Mucosa of rectum (tissue), 2 donors: ENCODE results near the gene WDFY3.
"Not testable (repeated sequence)": the region's sequence is repeated elsewhere in the genome, so short reads cannot be mapped to it uniquely, and the experiment has no call there.

ENCODE experiments used
- H3K27ac ChIP-seq, 2 donors: one replicate each; pipeline ENCODE4 v1.7.0; 2013; ENCODE audit warnings: inconsistent platforms in 2 of 2, low read depth in 2 of 2, low read length in 2 of 2
- H3K27me3 ChIP-seq, 2 donors: one replicate each; pipeline ENCODE4 v1.7.0; 2013; ENCODE audit warnings: low read length in 2 of 2; ENCODE audit not compliant: control insufficient read depth in 2 of 2, insufficient read depth in 2 of 2
- H3K36me3 ChIP-seq, 2 donors: one replicate each; pipeline ENCODE4 v1.7.0; 2013; ENCODE audit warnings: low read length in 2 of 2; ENCODE audit not compliant: control insufficient read depth in 2 of 2, insufficient read depth in 2 of 2
- H3K4me1 ChIP-seq, 2 donors: one replicate each; pipeline ENCODE4 v1.7.0; 2013; ENCODE audit warnings: low read length in 2 of 2, mild to moderate bottlenecking in 1 of 2; ENCODE audit not compliant: control insufficient read depth in 2 of 2, insufficient read depth in 2 of 2
- H3K4me3 ChIP-seq, 2 donors: one replicate each; pipeline ENCODE4 v1.7.0; 2013; ENCODE audit warnings: low read length in 2 of 2
- H3K9ac ChIP-seq, 2 donors: one replicate each; pipeline ENCODE4 v1.7.0; 2013; ENCODE audit warnings: low read length in 2 of 2, low read depth in 1 of 2, mild to moderate bottlenecking in 1 of 2
- H3K9me3 ChIP-seq, 2 donors: one replicate each; pipeline ENCODE4 v1.7.0; 2013; ENCODE audit warnings: low read length in 2 of 2; ENCODE audit not compliant: control insufficient read depth in 2 of 2
- donor health status: healthy.
- donor health status: Normal muscosa, but diverticular disease.

The WDFY3 gene

GRCh38 chr4:84677093-84677492 lies 289.4 kb downstream of the WDFY3 start:
- Histone ChIP-seq H3K27me3 (no peaks in the 10 kb centered on the region), H3K9ac (no peak overlapping the region), H3K4me3 (no peak overlapping the region), H3K27ac (no peak overlapping the region), H3K4me1 (peaks cover 5 to 7% of the 10 kb centered on the region in 2 donors), H3K9me3 (no peaks in the 10 kb centered on the region), H3K36me3 (peaks cover 29 to 31% of the 10 kb centered on the region in 2 donors)

DNA sequence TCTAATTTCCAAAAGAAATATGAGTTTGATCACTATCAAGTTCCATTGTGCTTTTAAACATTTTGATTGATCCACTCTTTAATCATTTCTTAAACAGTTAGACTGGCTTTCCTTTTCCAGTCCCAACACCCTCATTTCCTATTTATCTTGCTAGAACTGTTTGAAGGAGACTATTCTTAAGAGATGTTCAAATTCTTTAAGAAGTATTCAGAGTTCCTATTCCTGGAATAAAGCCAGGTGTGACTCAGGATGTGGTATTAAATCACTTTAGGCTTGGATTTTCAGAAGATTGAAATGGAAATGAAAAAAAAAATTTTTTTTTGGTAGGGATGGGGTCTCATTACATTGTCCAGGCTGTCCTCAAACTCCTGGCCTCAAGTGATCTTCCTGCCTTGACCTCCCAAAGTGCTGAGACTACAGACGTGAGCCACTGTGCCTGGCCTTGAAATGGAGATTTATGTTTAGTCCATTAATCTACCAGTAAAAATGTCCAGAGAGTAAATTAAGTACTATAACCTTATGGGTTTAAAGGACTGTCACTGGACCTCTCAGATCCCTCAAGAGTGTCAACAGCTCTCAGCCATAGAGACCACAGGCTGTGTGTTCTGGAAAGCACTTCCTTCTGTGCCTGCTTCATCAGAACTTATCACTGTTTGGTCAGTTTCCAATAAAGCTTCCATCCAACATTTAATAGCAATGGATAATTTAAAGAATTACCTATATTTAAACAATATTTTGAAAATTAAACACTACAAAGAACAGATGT lies 292.8 kb downstream of the WDFY3 start:
- Histone ChIP-seq H3K27ac (no peak overlapping the region), H3K9ac (no peak overlapping the region), H3K4me3 (no peak overlapping the region), H3K27me3 (no peaks in the 10 kb centered on the region), H3K36me3 (peaks cover 31% of the 10 kb centered on the region in 2 donors), H3K9me3 (no peaks in the 10 kb centered on the region), H3K4me1 (no peaks in the 10 kb centered on the region)

DNA sequence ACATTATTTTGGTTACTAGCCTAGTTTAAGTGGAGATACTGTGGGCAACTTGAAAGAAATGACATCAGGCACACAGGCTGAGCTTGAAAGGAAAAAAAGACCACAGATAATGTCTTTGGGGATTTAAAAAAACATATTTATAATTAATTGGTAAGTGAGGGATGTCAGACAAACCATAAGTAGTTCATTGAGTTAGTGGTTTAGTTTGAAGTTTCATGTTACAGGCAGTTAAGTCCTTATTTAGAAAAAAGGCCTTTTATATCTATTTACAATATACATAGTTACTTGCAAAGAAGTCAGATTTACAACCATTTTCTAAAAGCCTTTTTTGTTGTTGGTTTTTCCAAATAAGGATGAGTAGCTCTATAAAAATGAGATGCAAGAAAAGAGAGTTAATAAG lies 294.3 kb downstream of the WDFY3 start:
- Histone ChIP-seq H3K4me1 (no peaks in the 10 kb centered on the region), H3K9me3 (no peaks in the 10 kb centered on the region), H3K36me3 (peaks cover 21 to 26% of the 10 kb centered on the region in 2 donors), H3K27ac (no peak overlapping the region), H3K9ac (no peak overlapping the region), H3K27me3 (no peaks in the 10 kb centered on the region), H3K4me3 (no peak overlapping the region)

GRCh38 chr4:84669201-84669600 lies 297.3 kb downstream of the WDFY3 start:
- Histone ChIP-seq H3K4me3 (no peak overlapping the region), H3K4me1 (no peaks in the 10 kb centered on the region), H3K27ac (no peak overlapping the region), H3K9ac (no peak overlapping the region), H3K9me3 (no peaks in the 10 kb centered on the region), H3K27me3 (no peaks in the 10 kb centered on the region), H3K36me3 (peaks cover 12 to 14% of the 10 kb centered on the region in 2 donors)

- Histone ChIP-seq H3K27me3 (no peaks in the 10 kb centered on the region), H3K36me3 (peaks cover 0 to 3% of the 10 kb centered on the region in 2 donors), H3K9ac (no peak overlapping the region), H3K27ac (no peak overlapping the region), H3K4me1 (peaks cover 2 to 10% of the 10 kb centered on the region in 2 donors), H3K9me3 (no peaks in the 10 kb centered on the region), H3K4me3 (no peak overlapping the region)
These were observed 300.1 kb downstream of the WDFY3 start for GRCh38 chr4:84666439-84666838.

DNA sequence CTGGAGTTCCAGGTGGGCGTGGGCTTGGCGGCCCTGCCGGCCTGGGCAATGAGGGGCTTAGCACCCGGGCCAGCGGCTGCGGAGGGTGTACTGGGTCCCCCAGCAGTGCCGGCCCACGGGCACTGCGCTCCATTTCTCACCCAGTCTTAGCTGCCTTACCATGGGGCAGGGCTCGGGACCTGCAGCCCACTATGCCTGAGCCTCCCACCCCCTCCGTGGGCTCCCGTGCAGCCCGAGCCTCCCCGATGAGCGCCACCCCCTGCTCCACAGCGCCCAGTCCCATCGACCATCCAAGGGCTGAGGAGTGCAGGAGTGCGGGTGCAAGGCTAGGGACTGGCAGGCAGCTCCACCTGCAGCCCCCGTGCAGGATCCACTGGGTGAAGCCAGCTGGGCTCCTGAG lies 301.7 kb downstream of the WDFY3 start:
- not testable (repeated sequence) for H3K27ac ChIP-seq, H3K9ac ChIP-seq, H3K9me3 ChIP-seq, H3K36me3 ChIP-seq, H3K4me3 ChIP-seq, H3K27me3 ChIP-seq
- peaks cover 2 to 17% of the 10 kb centered on the region in 2 donors for H3K4me1 ChIP-seq

GRCh38 chr4:84661191-84661939 lies 305.1 kb downstream of the WDFY3 start:
- H3K4me3 ChIP-seq = no peak overlapping the region
- H3K4me1 ChIP-seq = peaks cover 2 to 17% of the 10 kb centered on the region in 2 donors
- H3K36me3 ChIP-seq = no peaks in the 10 kb centered on the region
- no peaks in the 10 kb centered on the region for H3K27me3 ChIP-seq
- H3K9me3 ChIP-seq = no peaks in the 10 kb centered on the region
- no peak overlapping the region for H3K9ac ChIP-seq
- H3K27ac ChIP-seq = no peak overlapping the region

DNA sequence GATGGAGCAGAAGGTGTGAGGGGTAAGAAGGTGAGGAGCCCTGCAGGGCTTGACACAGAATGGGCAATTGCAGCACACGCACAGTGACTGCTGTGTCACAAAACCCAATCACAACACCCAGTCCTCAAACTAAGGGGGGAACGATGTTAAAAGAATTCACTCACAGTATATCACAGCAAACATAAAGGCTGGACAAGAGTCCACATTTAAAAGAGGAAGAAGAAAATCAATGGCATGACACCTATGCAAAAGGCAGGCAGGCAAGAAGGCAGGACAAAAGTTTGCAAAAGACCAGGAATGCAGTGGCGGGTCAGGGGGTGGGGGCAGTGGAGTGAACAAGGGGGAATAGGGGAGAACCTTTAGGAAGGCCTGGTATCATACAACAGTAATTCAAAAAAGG lies 305.9 kb downstream of the WDFY3 start:
- Histone ChIP-seq H3K9ac (no peak overlapping the region), H3K27me3 (no peaks in the 10 kb centered on the region), H3K27ac (no peak overlapping the region), H3K4me3 (no peak overlapping the region), H3K4me1 (peaks cover 2 to 17% of the 10 kb centered on the region in 2 donors), H3K36me3 (no peaks in the 10 kb centered on the region), H3K9me3 (no peaks in the 10 kb centered on the region)

DNA sequence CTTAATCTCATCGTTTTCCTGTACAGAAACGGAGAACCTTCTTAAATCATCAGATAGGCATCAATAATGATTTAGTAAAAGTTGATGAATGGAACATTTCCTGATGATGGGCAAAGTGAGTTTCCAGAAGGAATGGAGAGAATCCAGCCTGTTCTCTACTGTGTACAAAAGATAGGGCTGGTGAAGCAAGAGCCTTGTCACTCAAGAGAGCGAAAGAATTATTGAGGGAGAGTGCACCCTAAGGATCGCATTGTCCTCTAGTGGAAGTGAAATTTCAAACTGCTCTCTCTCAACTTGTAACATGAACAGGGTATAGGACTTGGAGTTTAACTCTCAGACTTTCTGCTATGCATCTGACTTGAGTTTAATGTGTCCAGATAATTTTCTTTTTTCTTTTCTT lies 314.0 kb downstream of the WDFY3 start:
- no peak overlapping the region for H3K9ac ChIP-seq
- no peak overlapping the region for H3K4me3 ChIP-seq
- peaks cover 5 to 19% of the 10 kb centered on the region in 2 donors for H3K4me1 ChIP-seq
- no peaks in the 10 kb centered on the region for H3K27me3 ChIP-seq
- no peak overlapping the region for H3K27ac ChIP-seq
- H3K9me3 ChIP-seq = no peaks in the 10 kb centered on the region
- H3K36me3 ChIP-seq = peaks cover 0 to 4% of the 10 kb centered on the region in 2 donors

DNA sequence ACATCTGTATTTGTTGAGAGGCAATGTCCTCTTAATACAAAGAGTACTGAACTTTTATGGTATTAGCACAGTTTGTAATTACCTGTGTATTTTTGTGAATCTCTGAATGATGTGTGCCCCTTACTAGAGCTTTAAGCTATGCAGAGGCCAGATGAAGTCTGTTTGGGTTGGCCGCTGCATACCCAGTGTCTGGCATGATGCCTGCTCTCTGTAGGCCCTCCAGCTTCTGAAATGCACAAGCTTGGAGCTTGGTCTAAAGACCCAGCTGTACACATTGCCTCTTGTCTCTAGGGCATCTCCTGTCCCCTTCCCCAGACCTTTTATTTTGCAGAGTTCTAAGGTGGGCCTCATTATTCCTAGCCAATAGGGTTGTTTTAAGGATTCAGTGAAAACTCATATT lies 315.0 kb downstream of the WDFY3 start:
- Histone ChIP-seq H3K9me3 (no peaks in the 10 kb centered on the region), H3K4me3 (no peak overlapping the region), H3K9ac (no peak overlapping the region), H3K27me3 (no peaks in the 10 kb centered on the region), H3K27ac (no peak overlapping the region), H3K4me1 (peaks cover 5 to 20% of the 10 kb centered on the region in 2 donors), H3K36me3 (peaks cover 0 to 4% of the 10 kb centered on the region in 2 donors)
